IMR-90 (cell line): ENCODE data around the gene ARMH1. TPM values are rescaled to one million over a fixed set of nuclear protein-coding genes. Genes with fewer than 3 reads are reported as not detected.

ENCODE experiments used
- ATAC-seq: fragments of 200-7000 bp; cut with Tn5 transposase; 2 replicates; pipeline ENCODE4 v1.9.1; 2020; ENCODE audit warnings: low read depth, mild to moderate bottlenecking, moderate library complexity
- BruUV-seq: library from RNA; stranded (reverse); fragments of 400-500 nt; replicated peaks from 2 replicates; lab custom pipeline; 2021; lab: Mats Ljungman, UMichigan
- CTCF ChIA-PET: fragments of 300-600 bp; formaldehyde crosslinking; extraction: SDS; loops from one replicate; lab custom pipeline; 2021; ENCODE audit warnings: antibody characterized with exemption; lab: Yijun Ruan, JAX
- POLR2A ChIA-PET: fragments of 300-600 bp; sonication (Branson Sonifier 250); formaldehyde crosslinking; loops from one replicate; lab custom pipeline; 2022; ENCODE audit warnings: antibody characterized with exemption; ENCODE audit not compliant: unreplicated experiment; lab: Charles Lee
- DNase-seq: peaks from one replicate; pipeline ENCODE4 v3.0.0; 2013
- H2AFZ ChIP-seq: replicated peaks from 2 replicates; pipeline ENCODE3; 2013; ENCODE audit warnings: low read length, mild to moderate bottlenecking; ENCODE audit not compliant: poor library complexity
- H2AK5ac ChIP-seq: 2 replicates; pipeline ENCODE4 v1.6.1; 2013; ENCODE audit warnings: low read depth, low read length, inconsistent platforms
- H2AK9ac ChIP-seq: replicated peaks from 2 replicates; pipeline ENCODE3; 2013; ENCODE audit warnings: mild to moderate bottlenecking, low read depth, low read length, moderate library complexity; ENCODE audit not compliant: poor library complexity
- H2BK120ac ChIP-seq: 2 replicates; pipeline ENCODE4 v1.6.1; 2013; ENCODE audit warnings: low read depth, low read length, inconsistent platforms
- H2BK15ac ChIP-seq: 3 replicates; pipeline ENCODE4 v1.6.1; 2013; ENCODE audit warnings: low read depth, low read length, inconsistent platforms
- H2BK20ac ChIP-seq: 2 replicates; pipeline ENCODE4 v1.6.1; 2013; ENCODE audit warnings: low read depth, mild to moderate bottlenecking, inconsistent platforms, low read length, moderate library complexity
- H2BK5ac ChIP-seq: 2 replicates; pipeline ENCODE4 v1.6.1; 2013; ENCODE audit warnings: mild to moderate bottlenecking, low read depth, low read length, inconsistent platforms; ENCODE audit not compliant: poor library complexity, severe bottlenecking
- H3K14ac ChIP-seq: replicated peaks from 2 replicates; pipeline ENCODE4 v1.6.1; 2013; ENCODE audit warnings: low read depth, low read length, inconsistent platforms
- H3K18ac ChIP-seq: 2 replicates; pipeline ENCODE4 v1.6.1; 2013; ENCODE audit warnings: low read depth, low read length, control low read depth
- H3K23ac ChIP-seq: 2 replicates; pipeline ENCODE4 v1.6.1; 2013; ENCODE audit warnings: low read depth, low read length, inconsistent platforms
- H3K27ac ChIP-seq: 2 replicates; pipeline ENCODE4 v1.5.1; 2013; ENCODE audit warnings: mild to moderate bottlenecking, control low read depth, low read length; ENCODE audit not compliant: insufficient read depth
- H3K27me3 ChIP-seq: 2 replicates; pipeline ENCODE4 v1.6.1; 2013; ENCODE audit warnings: low read length; ENCODE audit not compliant: control insufficient read depth, insufficient read depth
- H3K36me3 ChIP-seq: 2 replicates; pipeline ENCODE4 v1.6.1; 2013; ENCODE audit warnings: low read length, mixed read lengths; ENCODE audit not compliant: control insufficient read depth, insufficient read depth
- H3K4ac ChIP-seq: 2 replicates; pipeline ENCODE4 v1.6.1; 2013; ENCODE audit warnings: low read depth, low read length, inconsistent platforms
- H3K4me1 ChIP-seq: 2 replicates; pipeline ENCODE4 v1.6.1; 2013; ENCODE audit warnings: low read length, mixed read lengths; ENCODE audit not compliant: control insufficient read depth, insufficient read depth
- H3K4me2 ChIP-seq: 2 replicates; pipeline ENCODE4 v1.6.1; 2013; ENCODE audit warnings: low read depth, mild to moderate bottlenecking, control low read depth, low read length, moderate library complexity
- H3K4me3 ChIP-seq: 2 replicates; pipeline ENCODE4 v1.5.1; 2013; ENCODE audit warnings: low read depth, mild to moderate bottlenecking, control low read depth, low read length, moderate library complexity; ENCODE audit not compliant: insufficient read depth
- H3K56ac ChIP-seq: 2 replicates; pipeline ENCODE4 v1.6.1; 2013; ENCODE audit warnings: low read length, inconsistent platforms; ENCODE audit not compliant: insufficient read depth; ENCODE audit errors: extremely low read depth
- H3K79me1 ChIP-seq, 2 experiments: 2 replicates each; pipeline ENCODE4 v1.6.1; 2013; ENCODE audit warnings: low read length in 2 of 2, inconsistent platforms in 1 of 2, low read depth in 1 of 2
- H3K9ac ChIP-seq: 2 replicates; pipeline ENCODE4 v1.6.1; 2013; ENCODE audit warnings: low read depth, low read length, control low read depth
- H3K9me1 ChIP-seq: 2 replicates; pipeline ENCODE4 v1.6.1; 2013; ENCODE audit warnings: low read length, inconsistent platforms; ENCODE audit not compliant: insufficient read depth
- H3K9me3 ChIP-seq: 2 replicates; pipeline ENCODE4 v1.6.1; 2013; ENCODE audit warnings: low read length; ENCODE audit not compliant: control insufficient read depth, insufficient read depth
- H4K20me1 ChIP-seq: 2 replicates; pipeline ENCODE4 v1.6.1; 2013; ENCODE audit warnings: low read length, inconsistent platforms; ENCODE audit not compliant: insufficient read depth
- H4K5ac ChIP-seq: 2 replicates; pipeline ENCODE4 v1.6.1; 2013; ENCODE audit warnings: mild to moderate bottlenecking, low read depth, low read length, control low read depth
- H4K8ac ChIP-seq, 2 experiments: 2 replicates each; pipeline ENCODE4 v1.6.1; 2013; ENCODE audit warnings: low read depth in 2 of 2, low read length in 2 of 2, control low read depth in 1 of 2, inconsistent platforms in 1 of 2
- H4K91ac ChIP-seq: 2 replicates; pipeline ENCODE4 v1.6.1; 2013; ENCODE audit warnings: low read depth, low read length, inconsistent platforms; ENCODE audit not compliant: insufficient read depth
- CEBPB ChIP-seq: IDR thresholded peaks from 2 replicates; pipeline ENCODE4 v1.6.1; 2012; ENCODE audit warnings: low read depth, low read length, improper control_type of control experiment
- MAFK ChIP-seq: IDR thresholded peaks from 2 replicates; pipeline ENCODE4 v1.6.1; 2012; ENCODE audit warnings: low read depth, low read length, improper control_type of control experiment
- MAZ ChIP-seq: IDR thresholded peaks from 2 replicates; pipeline ENCODE4 v1.6.1; 2012; ENCODE audit warnings: low read depth, mild to moderate bottlenecking, low read length, improper control_type of control experiment, moderate library complexity, borderline replicate concordance
- POLR2A ChIP-seq: IDR thresholded peaks from 2 replicates; pipeline ENCODE4 v1.6.1; 2012; ENCODE audit warnings: mild to moderate bottlenecking, low read depth, low read length
- RAD21 ChIP-seq: IDR thresholded peaks from 2 replicates; pipeline ENCODE4 v1.6.1; 2012; ENCODE audit warnings: low read length, improper control_type of control experiment
- SMC3 ChIP-seq: fragments of 150-350 bp; IDR thresholded peaks from 2 replicates; pipeline ENCODE4 v1.6.1; 2016; ENCODE audit warnings: low read depth, mild to moderate bottlenecking, antibody characterized with exemption, low read length, moderate library complexity
- WGBS, 2 experiments: methylation state at CpG; one replicate each; pipeline versions ENCODE4 v1.1.5 to v1.1.7; 2013; ENCODE audit warnings: missing lambda C conversion rate in 2 of 2; ENCODE audit not compliant: insufficient read length in 1 of 2; ENCODE audit errors: extremely low coverage in 2 of 2; 5-methylcytosine and 5-hydroxymethylcytosine counted together
- dilution Hi-C: fragments of 300-500 bp; cut with HindIII; formaldehyde crosslinking; loops from one replicate; pipeline ENCODE4 v1.14.3; 2018; ENCODE audit warnings: low sequenced_read_pairs; ENCODE audit not compliant: unreplicated experiment
- in situ Hi-C: fragments of 300-500 bp; cut with MboI; formaldehyde crosslinking; loops from 3 replicates; pipeline ENCODE4 v1.14.3; 2019; ENCODE audit warnings: low sequenced_read_pairs, inconsistent platforms, mixed read lengths
- intact Hi-C: fragments of 100-400 bp; cut with micrococcal nuclease; formaldehyde crosslinking; loops from 2 replicates; pipeline ENCODE4 v1.10.0; 2022
- polyA plus RNA-seq, 3 experiments: library from polyadenylated mRNA; depleted of rRNA; stranded (reverse); fragments of >200 nt; gene quantifications; 2 replicates each; pipeline ENCODE4 v1.2.3, GENCODE V29; 2012; ENCODE audit warnings: low replicate concordance in 1 of 3
- total RNA-seq: library from RNA; depleted of rRNA; stranded (reverse); fragments of >200 nt; gene quantifications from 2 replicates; pipeline ENCODE4 v1.2.3, GENCODE V29; 2012
- TF ChIP-seq, protein P1 (sequence below): conservative IDR thresholded peaks from 2 replicates; pipeline ENCODE4 v1.5.1; 2012; ENCODE audit warnings: mild to moderate bottlenecking, low read depth, low read length, improper control_type of control experiment

The ARMH1 gene
- total and polyA plus RNA-seq, 2 of the 4 experiments (the other 2 are of a cell fraction), result 0.36 to 0.72 TPM

- H3K4me3 ChIP-seq, result peak overlapping the region; percentile 67
- H3K4ac ChIP-seq, result peak overlapping the region; percentile 82
- no peak overlapping the region for H2BK15ac ChIP-seq
- H2BK120ac ChIP-seq, result no peak overlapping the region
- H2AK5ac ChIP-seq, result peak overlapping the region; percentile 44; the same call in 1 of the 2 replicates
- TF ChIP-seq, protein P1, sequence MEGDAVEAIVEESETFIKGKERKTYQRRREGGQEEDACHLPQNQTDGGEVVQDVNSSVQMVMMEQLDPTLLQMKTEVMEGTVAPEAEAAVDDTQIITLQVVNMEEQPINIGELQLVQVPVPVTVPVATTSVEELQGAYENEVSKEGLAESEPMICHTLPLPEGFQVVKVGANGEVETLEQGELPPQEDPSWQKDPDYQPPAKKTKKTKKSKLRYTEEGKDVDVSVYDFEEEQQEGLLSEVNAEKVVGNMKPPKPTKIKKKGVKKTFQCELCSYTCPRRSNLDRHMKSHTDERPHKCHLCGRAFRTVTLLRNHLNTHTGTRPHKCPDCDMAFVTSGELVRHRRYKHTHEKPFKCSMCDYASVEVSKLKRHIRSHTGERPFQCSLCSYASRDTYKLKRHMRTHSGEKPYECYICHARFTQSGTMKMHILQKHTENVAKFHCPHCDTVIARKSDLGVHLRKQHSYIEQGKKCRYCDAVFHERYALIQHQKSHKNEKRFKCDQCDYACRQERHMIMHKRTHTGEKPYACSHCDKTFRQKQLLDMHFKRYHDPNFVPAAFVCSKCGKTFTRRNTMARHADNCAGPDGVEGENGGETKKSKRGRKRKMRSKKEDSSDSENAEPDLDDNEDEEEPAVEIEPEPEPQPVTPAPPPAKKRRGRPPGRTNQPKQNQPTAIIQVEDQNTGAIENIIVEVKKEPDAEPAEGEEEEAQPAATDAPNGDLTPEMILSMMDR, result no peak
- TF ChIP-seq SMC3, result no peak
- TF ChIP-seq RAD21, result no peak
- no peak for TF ChIP-seq MAFK
- TF ChIP-seq MAZ, result no peak
- TF ChIP-seq CEBPB, result no peak
- TF ChIP-seq POLR2A, result no peak
- H3K56ac ChIP-seq, result peak overlapping the region; percentile 81
- ChIA-PET POLR2A (no interaction called here), CTCF (interaction anchor here (1.1 kb wide), 1 partner anchor 9 kb away, joined by 4 read pairs; the partner anchor contains the start of gene RNU5D-1)
- H3K14ac ChIP-seq, result peak overlapping the region; percentile 86; the same call in 1 of the 2 replicates
- DNase-seq (no peak), ATAC-seq (peak; percentile 22)
- 0% methylated on average over 8 of the region's 14 CpGs; no CpG with 5 or more reads in 1 of the 2 experiments for WGBS, 2 experiments
- H4K5ac ChIP-seq, result no peak overlapping the region
- peak overlapping the region; percentile 92 for H3K23ac ChIP-seq
- peak overlapping the region; percentile 48; the same call in 1 of the 2 replicates for H3K27ac ChIP-seq
- no peak overlapping the region for H3K18ac ChIP-seq
- no peaks in the 10 kb centered on the region; the same call in 1 of the 2 replicates for H4K20me1 ChIP-seq
- in situ Hi-C loops, result no loop called here
- peak overlapping the region; percentile 50; the same call in 1 of the 2 replicates for H3K9ac ChIP-seq
- dilution Hi-C loops, result no loop called here
- no peaks in the 10 kb centered on the region for H3K9me3 ChIP-seq
- H3K9me1 ChIP-seq, result peaks cover 5% of the 10 kb centered on the region
- H2AFZ ChIP-seq, result peak overlapping the region; percentile 94
- H4K91ac ChIP-seq, result peak overlapping the region; percentile 84
- no peaks in the 10 kb centered on the region for H3K27me3 ChIP-seq
- peak overlapping the region; percentile 22 for H2BK5ac ChIP-seq
- peaks cover 4% of the 10 kb centered on the region for H3K4me1 ChIP-seq
- peak overlapping the region; percentile 86 for H3K4me2 ChIP-seq
- no peaks in the 10 kb centered on the region for H3K36me3 ChIP-seq
- H2AK9ac ChIP-seq, result peak overlapping the region; percentile 88
- H3K79me1 ChIP-seq, result peaks cover 19 to 43% of the 10 kb centered on the region in 2 experiments
- H2BK20ac ChIP-seq, result no peak overlapping the region
- intact Hi-C loops, result no loop called here
- peak overlapping the region; percentile 22 to 55 for H4K8ac ChIP-seq
- TSS peak; percentile 93 for BruUV-seq
These were observed 65.7 kb downstream of the ARMH1 start for GRCh38 chr1:44740179-44740617.
